Measurements from ENCODE around the gene SNX19. TPM values are rescaled to one million over a fixed set of nuclear protein-coding genes. Genes with fewer than 3 reads are reported as not detected.

SNX19 gene
- polyA plus RNA-seq, 1 of the 3 experiments (the other 2 are of a cell fraction) = 16.6 TPM

- no peak overlapping the region for H2AFZ ChIP-seq (ENCODE audit: low read depth)
- no peaks in the 10 kb centered on the region for H4K20me1 ChIP-seq (ENCODE audit: insufficient read depth)
- H3K27ac ChIP-seq (ENCODE audit: low read depth in 2 of 2, low read length in 1 of 2) = no peak overlapping the region
- no peaks in the 10 kb centered on the region for H3K9me2 ChIP-seq
- no peak overlapping the region for H3K9ac ChIP-seq
- no peaks in the 10 kb centered on the region for H3K36me3 ChIP-seq (replicated peaks in 1 of 2; ENCODE audit: control insufficient read depth in 1 of 2, insufficient read depth in 2 of 2, low read length in 1 of 2)
- no peak overlapping the region for H3K4me3 ChIP-seq (ENCODE audit: low read depth in 2 of 2, low read length in 1 of 2)
- no peaks in the 10 kb centered on the region for H3K27me3 ChIP-seq (ENCODE audit: insufficient read depth)
- peaks cover 8% of the 10 kb centered on the region for H3F3A ChIP-seq (replicated peaks; ENCODE audit: insufficient read depth)
- no peaks in the 10 kb centered on the region for H3K79me2 ChIP-seq (ENCODE audit: insufficient read depth)
- ChIA-PET POLR2A (no interaction called here), CTCF (interaction anchor here (1.2 to 2.7 kb wide), 3 partner anchors 31 to 1080 kb away, joined by 3 to 13 read pairs (median 7); no protein-coding TSS in a partner anchor)
- WGBS (ENCODE audit: low lambda C conversion rate) = 79% methylated on average over 3 of the region's 6 CpGs
- TF ChIP-seq POLR2AphosphoS5 (IDR thresholded peaks at IDR 0.05; ENCODE audit: low read depth, low read length) = no peak
- no peak for TF ChIP-seq RAD21 (IDR thresholded peaks at IDR 0.05; ENCODE audit: low read length)
- TF ChIP-seq USF2 (IDR thresholded peaks at IDR 0.05; ENCODE audit: borderline replicate concordance, low read depth, low read length) = no peak
- TF ChIP-seq FOXJ3 (CRISPR knock-in tag; IDR thresholded peaks at IDR 0.05) = no peak
- TF ChIP-seq RFX5 (IDR thresholded peaks at IDR 0.05; ENCODE audit: low read length) = no peak
- no peak for TF ChIP-seq FOXM1 (IDR thresholded peaks at IDR 0.05; ENCODE audit: low read depth)
- no peak for TF ChIP-seq TEAD4 (IDR thresholded peaks at IDR 0.05; ENCODE audit: borderline replicate concordance, insufficient read depth)
- no peak for TF ChIP-seq SIN3A (IDR thresholded peaks at IDR 0.05; ENCODE audit: borderline replicate concordance, low read depth, low read length)
- no peak for TF ChIP-seq REST (IDR thresholded peaks at IDR 0.05; ENCODE audit: low read depth, low read length)
- TF ChIP-seq ZBTB33 (IDR thresholded peaks at IDR 0.05; ENCODE audit: borderline replicate concordance, low read depth) = no peak
- TF ChIP-seq ELF1 (IDR thresholded peaks at IDR 0.05) = no peak
- no peak for TF ChIP-seq TCF12 (IDR thresholded peaks at IDR 0.05)
- TF ChIP-seq YY1 (IDR thresholded peaks at IDR 0.05; ENCODE audit: low read depth) = no peak
- TF ChIP-seq CHD2 (IDR thresholded peaks at IDR 0.05; ENCODE audit: low read length, partially characterized antibody) = no peak
- TF ChIP-seq GATA2 (CRISPR knock-in tag; IDR thresholded peaks at IDR 0.05) = no peak
- no peak for TF ChIP-seq FOSL2 (IDR thresholded peaks at IDR 0.05; ENCODE audit: borderline replicate concordance, low read depth)
- TF ChIP-seq NRF1 (IDR thresholded peaks at IDR 0.05; ENCODE audit: low read depth, low read length) = no peak
- H3K4me1 ChIP-seq (ENCODE audit: control insufficient read depth in 1 of 2, insufficient read depth in 2 of 2, low read depth in 1 of 2, low read length in 1 of 2) = peaks cover 8 to 16% of the 10 kb centered on the region in 2 experiments
- no peak for DNase-seq
- H3K4me2 ChIP-seq = no peak overlapping the region
- no peaks in the 10 kb centered on the region for H3K9me3 ChIP-seq
These were observed 85.7 kb downstream of the SNX19 start for GRCh38 chr11:130830566-130830965.

All from SK-N-SH (cell line).